HG02759 (cell line): ENCODE measurements around the gene NRXN3.

Source experiments
- ATAC-seq: cut with Tn5 transposase; IDR thresholded peaks from one replicate; pipeline ENCODE4 v1.9.1; 2021; ENCODE audit warnings: mild to moderate bottlenecking, moderate library complexity; ENCODE audit not compliant: unreplicated experiment

The NRXN3 gene

GRCh38 chr14:79175671-79176070, 1005.5 kb downstream of the NRXN3 start:
- no peak for ATAC-seq

- ATAC-seq = no peak
Observed at GRCh38 chr14:79177106-79177505, 1006.9 kb downstream of the NRXN3 start.

DNA sequence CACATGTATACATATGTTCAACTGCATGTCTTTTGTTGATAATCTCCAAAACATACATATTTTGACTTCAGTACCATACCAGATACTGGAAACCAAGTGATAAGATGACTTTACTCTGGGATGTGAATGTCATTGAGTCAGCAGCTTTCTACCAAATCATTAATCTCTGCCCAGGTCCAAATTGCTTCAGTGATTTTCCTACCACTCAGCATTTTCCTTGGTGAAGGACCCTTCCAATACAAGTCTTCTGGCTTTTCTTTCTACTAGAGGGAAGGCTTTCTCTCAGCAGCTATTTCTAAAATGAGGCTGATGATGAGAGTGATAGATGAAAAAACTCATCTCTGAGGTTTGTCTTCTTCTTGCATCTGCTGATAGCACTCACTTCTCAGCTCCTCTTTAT, 1008.5 kb downstream of the NRXN3 start:
- ATAC-seq = no peak

DNA sequence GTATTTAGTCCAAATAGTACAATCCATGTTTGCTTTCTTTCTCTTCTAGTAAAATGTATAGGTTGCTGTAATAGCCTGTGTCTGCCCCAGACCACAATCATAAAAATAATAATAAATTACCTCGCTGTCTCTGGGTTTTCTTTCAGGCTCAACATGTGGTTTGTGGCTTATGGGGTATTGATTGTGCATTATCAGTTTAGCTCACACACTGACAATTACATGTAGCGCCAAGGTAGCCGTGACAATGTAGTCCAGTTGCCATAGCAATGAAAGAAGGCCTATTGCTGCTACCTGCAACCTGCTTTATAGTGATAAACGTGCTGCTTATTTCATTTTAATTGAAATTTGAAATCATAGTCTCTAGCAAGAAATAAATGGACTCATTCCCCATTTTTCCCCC, 1009.8 kb downstream of the NRXN3 start:
- no peak for ATAC-seq

- no peak for ATAC-seq
Observed at GRCh38 chr14:79180656-79181055, 1010.5 kb downstream of the NRXN3 start.

- no peak for ATAC-seq
Observed at GRCh38 chr14:79186523-79186922, 1016.4 kb downstream of the NRXN3 start.

DNA sequence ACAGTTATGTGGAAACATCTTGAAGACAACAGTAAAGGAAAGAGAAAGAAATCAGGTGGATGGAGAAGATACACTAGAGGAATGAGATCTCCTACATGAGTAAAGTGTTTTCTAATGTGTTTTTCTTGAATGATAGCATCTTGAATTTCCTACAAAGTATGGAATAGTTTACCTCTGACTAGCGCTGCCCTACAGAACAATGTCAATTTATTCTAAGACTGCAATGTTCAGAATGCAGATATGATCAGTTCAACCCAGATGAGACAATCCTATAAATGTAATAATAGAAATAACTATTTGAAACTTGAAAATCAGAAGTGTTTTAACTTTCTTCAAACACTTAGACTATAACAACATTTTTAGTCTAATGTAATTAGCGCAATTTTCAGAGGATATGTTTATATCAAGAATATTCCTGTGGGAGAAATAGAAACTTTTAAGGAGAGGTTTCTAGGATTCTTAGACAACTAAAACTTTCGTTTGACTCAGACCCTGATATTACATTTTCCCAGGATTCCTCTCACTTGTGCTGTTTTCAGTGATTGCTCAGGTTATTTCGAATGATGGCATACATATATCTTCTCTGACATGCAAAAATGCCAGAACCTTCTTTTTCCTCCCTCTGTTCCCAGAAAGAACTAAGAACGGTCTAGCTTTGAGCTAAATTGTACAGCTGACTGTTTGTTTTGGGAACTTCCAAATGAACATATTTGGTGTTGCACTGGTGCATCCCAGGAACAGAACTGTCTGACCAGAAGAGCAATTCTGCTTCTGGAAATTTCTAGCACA, 1023.7 kb downstream of the NRXN3 start:
- no peak for ATAC-seq

GRCh38 chr14:79196216-79196615, 1026.0 kb downstream of the NRXN3 start:
- no peak for ATAC-seq

DNA sequence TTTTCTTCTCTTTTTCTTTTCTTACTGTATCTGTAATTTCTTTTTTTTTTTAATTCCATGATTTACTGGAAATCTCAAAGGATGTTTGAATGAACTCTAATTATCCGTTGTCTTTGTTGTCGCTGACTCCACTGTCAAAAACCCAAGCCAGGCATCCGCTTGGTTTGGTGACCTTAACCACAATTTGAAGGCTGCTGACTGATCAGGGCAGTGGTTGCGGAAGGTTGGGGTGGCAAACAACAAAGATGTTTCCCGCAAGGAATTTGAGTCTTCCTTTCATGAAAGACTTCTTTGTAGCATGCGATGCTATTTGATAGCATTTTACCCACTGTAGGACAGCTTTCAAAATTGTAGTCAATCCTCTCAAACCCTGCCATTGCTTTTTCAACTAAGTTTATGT, 1027.3 kb downstream of the NRXN3 start:
- no peak for ATAC-seq

DNA sequence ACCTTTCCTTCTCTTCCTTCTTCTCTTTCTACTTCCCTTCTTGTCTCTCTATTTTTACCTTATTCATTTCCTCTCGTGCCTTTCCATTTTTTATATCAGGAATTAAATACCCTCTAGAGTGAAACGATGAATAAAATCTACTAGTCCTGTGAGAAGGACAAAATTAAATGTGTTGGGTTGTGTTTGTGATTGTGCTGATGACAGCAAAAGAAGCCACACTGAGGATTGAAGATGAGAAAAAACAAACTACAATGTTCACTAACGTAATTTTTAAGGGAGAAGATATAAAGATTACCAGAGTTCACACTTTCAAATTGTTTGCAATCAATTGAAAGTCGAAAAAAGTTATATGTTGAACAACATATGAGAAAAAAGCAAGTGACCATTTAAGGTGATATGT, 1029.0 kb downstream of the NRXN3 start:
- ATAC-seq = no peak

DNA sequence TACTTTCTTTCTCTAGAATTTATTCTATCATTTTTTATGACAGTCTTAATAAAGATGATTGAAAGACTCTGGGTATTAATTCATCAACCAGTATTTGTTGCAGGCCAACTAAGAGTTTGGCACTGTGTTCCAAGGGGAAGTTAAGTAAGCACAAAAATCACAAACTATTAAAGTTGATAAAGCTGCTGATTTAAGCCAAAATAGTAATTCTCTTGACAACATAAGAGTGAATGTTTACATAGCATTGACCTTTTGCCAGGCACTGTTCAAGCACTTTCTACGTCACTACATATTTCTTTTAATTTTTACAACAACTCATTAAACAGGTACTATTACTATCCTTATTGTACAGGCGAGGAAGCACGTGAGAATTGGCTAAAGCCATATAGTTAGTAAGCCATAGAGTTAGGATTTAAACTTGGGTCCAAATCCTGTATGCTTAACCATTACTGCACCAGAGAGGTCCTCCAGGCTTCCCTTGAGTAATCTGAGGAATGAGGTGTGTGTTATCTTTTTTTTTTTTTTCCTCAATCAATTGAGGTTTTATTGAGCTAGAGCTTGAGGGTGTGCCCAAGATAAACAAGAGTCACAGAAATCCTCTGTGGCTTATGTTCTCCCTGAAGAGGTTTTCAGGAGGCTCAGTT, 1031.5 kb downstream of the NRXN3 start:
- no peak for ATAC-seq

DNA sequence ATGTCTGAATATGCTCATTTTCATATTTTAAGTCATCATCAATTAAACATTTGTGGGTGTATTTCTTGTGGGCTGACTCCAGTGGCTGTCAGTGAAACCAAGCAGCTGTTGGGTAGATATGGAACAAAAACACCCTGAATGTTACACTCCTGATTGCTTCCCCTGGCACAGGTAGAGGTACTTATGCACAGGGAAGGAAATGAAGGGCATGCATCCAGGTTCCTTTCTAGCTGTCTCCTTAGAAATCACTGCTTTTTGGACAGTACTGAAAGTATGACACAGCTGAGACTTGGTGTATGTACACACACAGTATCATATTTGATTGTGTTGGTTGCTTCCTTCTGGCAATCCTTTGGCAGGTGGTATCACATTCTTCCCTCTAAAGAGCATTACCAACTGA, 1034.4 kb downstream of the NRXN3 start:
- ATAC-seq = no peak

DNA sequence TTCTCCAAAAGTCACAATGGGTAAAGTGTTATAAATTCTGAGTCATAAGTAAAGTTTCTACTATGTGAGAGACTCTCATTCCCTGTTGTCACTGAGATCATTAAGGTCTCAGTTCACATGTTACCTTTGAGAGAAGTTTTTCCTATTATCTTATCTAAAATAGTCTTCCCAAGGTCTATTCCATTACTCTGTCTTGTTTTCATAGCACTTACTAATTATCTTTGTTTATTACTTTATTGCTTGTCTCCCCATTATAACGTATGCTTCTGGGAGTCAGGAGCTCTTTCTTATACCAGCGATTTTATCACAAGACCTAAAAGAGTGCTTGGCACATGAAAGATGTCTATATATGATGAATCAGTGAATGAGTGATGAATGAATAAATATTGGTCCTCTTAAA, 1039.2 kb downstream of the NRXN3 start:
- ATAC-seq = no peak

DNA sequence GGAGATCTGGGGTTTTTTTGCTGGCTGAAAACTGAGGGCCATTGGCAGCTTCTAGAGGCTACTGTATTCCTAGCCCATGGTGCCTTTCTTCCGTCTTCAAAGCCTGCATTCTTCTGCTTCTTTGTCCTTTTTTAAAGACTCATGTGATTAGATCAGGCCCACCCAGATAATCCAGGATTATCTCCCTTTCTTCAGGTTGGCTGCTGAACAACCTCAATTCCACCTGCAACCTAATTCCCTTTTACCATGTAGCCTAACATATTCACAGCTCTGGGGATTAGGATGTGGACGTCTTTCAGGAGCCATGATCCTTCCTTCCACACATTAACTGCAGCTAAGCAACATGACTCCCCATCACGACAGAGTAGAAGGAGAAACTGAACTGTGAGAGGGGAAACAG, 1055.6 kb downstream of the NRXN3 start:
- no peak for ATAC-seq

- no peak for ATAC-seq
Observed at GRCh38 chr14:79229383-79229909, 1059.3 kb downstream of the NRXN3 start.

DNA sequence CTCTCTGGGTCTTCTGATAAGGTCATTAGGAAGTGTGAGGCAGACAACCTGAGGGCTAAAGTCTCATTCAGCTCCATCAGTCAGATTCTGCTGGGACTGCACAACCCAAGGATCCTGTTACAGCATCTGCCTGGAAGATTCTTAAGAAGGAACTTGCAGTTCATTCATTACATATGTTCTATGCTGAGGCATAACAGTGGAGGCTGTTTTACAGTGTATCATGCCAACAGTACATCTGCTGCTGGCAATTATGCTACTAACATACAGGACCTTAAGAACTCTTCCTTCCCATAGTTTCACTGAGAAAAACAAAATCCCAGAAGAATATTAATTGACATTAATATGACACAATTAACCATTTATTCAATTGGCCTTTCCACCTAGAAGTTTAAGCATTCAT, 1072.5 kb downstream of the NRXN3 start:
- no peak for ATAC-seq

- no peak for ATAC-seq
Observed at GRCh38 chr14:79246173-79246572, 1076.0 kb downstream of the NRXN3 start.

DNA sequence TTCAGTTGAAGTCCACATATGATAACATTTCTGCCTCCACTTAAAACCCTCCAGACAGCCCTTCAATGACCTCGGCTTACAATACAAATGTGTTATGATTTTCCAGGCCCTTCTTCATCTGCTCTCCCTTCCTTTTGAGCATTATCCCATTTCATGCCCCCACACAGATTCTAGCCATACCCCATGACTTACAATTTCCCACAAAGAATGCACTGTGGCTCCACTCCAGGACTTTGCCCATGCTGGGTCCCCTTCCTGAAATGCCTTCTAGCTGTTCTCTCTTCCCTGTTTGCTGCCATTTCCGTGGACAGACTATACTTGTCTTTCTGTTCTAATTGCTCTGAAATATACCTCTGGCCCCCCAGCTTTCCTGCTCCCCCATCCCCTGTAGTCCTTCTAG, 1078.0 kb downstream of the NRXN3 start:
- no peak for ATAC-seq

- no peak for ATAC-seq
Observed at GRCh38 chr14:79248771-79249170, 1078.6 kb downstream of the NRXN3 start.

GRCh38 chr14:79251278-79251677, 1081.1 kb downstream of the NRXN3 start:
- no peak for ATAC-seq

DNA sequence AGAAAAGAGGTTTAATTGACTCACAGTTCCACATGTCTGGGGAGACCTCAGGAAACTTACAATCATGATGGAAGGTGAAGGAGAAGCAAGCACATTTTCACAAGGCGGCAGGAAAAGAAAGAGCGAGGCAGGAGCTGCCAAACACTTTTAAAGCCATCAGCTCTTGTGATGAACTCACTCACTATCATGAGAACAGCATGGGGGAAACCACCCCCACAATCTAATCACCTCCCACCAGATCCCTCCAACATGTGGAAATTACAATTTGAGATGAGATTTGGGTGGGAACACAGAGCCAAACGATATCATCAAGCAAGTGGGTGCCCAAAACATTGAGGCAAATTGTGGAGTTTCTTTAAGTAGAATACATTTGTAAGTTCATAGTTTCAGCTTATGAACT, 1083.4 kb downstream of the NRXN3 start:
- ATAC-seq = no peak

DNA sequence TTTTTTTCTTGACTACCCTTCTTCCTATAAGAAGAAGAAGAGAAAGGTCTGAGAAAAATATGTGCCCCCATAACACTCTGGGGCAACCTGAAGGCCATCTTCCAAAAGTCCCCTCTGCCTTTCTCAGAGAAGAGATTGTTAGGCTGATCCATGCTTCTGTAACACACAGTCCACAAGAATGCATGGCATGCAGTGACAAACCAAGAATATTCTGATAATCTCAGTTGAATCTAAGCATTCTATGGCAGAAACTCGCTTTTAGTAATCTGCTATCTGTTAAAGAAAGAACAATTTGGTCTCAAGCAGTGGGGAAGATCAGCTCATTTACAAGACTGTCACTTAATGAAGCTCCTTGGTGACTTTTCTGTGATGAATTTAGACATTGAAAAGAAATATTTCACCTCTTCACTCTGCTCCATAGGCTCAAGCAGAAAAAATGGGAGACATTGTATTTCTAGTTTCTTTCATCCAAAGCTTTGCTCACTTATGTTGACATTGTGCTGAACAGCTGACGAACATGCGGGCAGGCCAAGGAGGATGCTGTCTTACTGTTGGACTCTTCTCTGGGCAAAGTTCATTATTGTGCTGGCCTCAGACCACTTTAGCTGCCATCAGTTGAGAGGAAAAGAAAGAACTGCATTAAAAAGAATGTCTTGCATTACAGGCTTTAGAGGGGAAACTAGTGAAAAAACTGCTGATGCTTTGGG, 1084.0 kb downstream of the NRXN3 start:
- no peak for ATAC-seq
